Osteoblast (primary cell): ENCODE results near the gene ADAM19. TPM values are rescaled to one million over a fixed set of nuclear protein-coding genes. Genes with fewer than 3 reads are reported as not detected.

ENCODE experiments used
- DNase-seq: peaks from one replicate; pipeline ENCODE4 v3.0.0; 2011; ENCODE audit warnings: low spot score, mixed read lengths; ENCODE audit not compliant: insufficient read length; ENCODE audit errors: missing footprints
- H2AFZ ChIP-seq: 2 replicates; pipeline ENCODE4 v1.6.0; 2011; ENCODE audit warnings: mild to moderate bottlenecking, low read length
- H3K27ac ChIP-seq: 2 replicates; pipeline ENCODE4 v1.5.1; 2011; ENCODE audit warnings: mild to moderate bottlenecking, low read depth, low read length, moderate library complexity
- H3K27me3 ChIP-seq: 2 replicates; pipeline ENCODE4 v1.6.0; 2012; ENCODE audit warnings: mild to moderate bottlenecking, control low read depth, inconsistent platforms, low read length, moderate library complexity; ENCODE audit not compliant: insufficient read depth
- H3K36me3 ChIP-seq: 2 replicates; pipeline ENCODE4 v1.5.1; 2011; ENCODE audit warnings: mild to moderate bottlenecking, low read length, control low read depth, moderate library complexity; ENCODE audit not compliant: insufficient read depth
- H3K4me1 ChIP-seq: 2 replicates; pipeline ENCODE4 v1.5.1; 2011; ENCODE audit warnings: mild to moderate bottlenecking, low read length, control low read depth, moderate library complexity; ENCODE audit not compliant: insufficient read depth
- H3K4me2 ChIP-seq: 2 replicates; pipeline ENCODE4 v1.6.0; 2011; ENCODE audit warnings: mild to moderate bottlenecking, low read length; ENCODE audit not compliant: insufficient read depth
- H3K4me3 ChIP-seq: fragments of 200-600 bp; sonication (generic); 3 replicates; pipeline ENCODE4 v1.5.1; 2012; ENCODE audit warnings: mild to moderate bottlenecking, low read length, inconsistent platforms; ENCODE audit not compliant: insufficient read depth
- H3K79me2 ChIP-seq: 2 replicates; pipeline ENCODE4 v1.6.0; 2012; ENCODE audit warnings: mild to moderate bottlenecking, low read length, control low read depth, inconsistent platforms; ENCODE audit not compliant: insufficient read depth
- H3K9me3 ChIP-seq: 2 replicates; pipeline ENCODE4 v1.5.1; 2011; ENCODE audit warnings: low read depth, low read length, control low read depth
- H4K20me1 ChIP-seq: 2 replicates; pipeline ENCODE4 v1.6.0; 2012; ENCODE audit warnings: mild to moderate bottlenecking, low read length, control low read depth; ENCODE audit not compliant: insufficient read depth
- CTCF ChIP-seq: IDR thresholded peaks from 2 replicates; pipeline ENCODE4 v1.5.1; 2011; ENCODE audit warnings: mild to moderate bottlenecking, low read depth, low read length, moderate library complexity; ENCODE audit errors: extremely low read depth
- total RNA-seq: library from RNA; depleted of rRNA; stranded (reverse); fragments of >200 nt; gene quantifications from 2 replicates; pipeline ENCODE4 v1.2.3, GENCODE V29; 2012

ADAM19 gene
- total RNA-seq, 1 donor, result 14.5 TPM

DNA sequence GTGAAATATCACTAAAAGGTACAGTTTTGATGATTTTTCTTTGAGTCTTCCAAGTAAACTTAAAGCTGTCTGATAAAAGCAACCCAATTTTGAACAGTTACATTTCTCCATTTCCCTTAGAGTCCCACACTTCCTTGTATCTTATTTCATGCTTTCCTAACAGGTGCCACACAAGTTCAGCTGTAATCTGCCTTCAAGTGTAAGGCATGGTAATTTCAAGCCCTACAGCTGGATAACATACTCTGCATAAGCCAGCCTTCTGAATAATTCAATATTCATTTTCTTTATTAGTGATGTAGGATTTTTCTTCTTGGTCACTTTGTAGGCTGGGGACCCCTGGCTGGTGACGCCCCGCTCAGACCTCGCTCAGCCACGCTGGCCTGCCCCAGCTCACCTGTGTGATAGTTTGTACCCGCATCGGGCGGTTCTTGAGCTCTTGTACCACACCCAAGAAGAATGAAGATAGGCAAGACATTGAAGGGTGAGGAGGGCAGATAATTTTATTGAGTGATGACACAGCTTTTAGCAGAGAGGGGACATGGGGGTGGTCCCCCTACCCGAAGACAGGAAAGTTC lies 42.7 kb upstream of the ADAM19 start:
- no peaks in the 10 kb centered on the region for H3K27me3 ChIP-seq
- no peaks in the 10 kb centered on the region for H3K79me2 ChIP-seq
- H4K20me1 ChIP-seq, result no peaks in the 10 kb centered on the region

GRCh38 chr5:157616785-157617184 lies 41.2 kb upstream of the ADAM19 start:
- H3K4me1 ChIP-seq, result no peaks in the 10 kb centered on the region
- no peaks in the 10 kb centered on the region for H3K27me3 ChIP-seq
- H3K9me3 ChIP-seq, result no peaks in the 10 kb centered on the region
- no peak overlapping the region for H3K4me3 ChIP-seq
- H2AFZ ChIP-seq, result no peak overlapping the region
- H3K4me2 ChIP-seq, result no peak overlapping the region
- TF ChIP-seq CTCF, result no peak
- no peaks in the 10 kb centered on the region for H3K36me3 ChIP-seq
- no peaks in the 10 kb centered on the region for H3K79me2 ChIP-seq
- H3K27ac ChIP-seq, result no peak overlapping the region
- DNase-seq, result no peak
- no peaks in the 10 kb centered on the region for H4K20me1 ChIP-seq

More for the DNA sequence above, 42.7 kb upstream of the ADAM19 start:
- Histone ChIP-seq H3K4me3 (no peak overlapping the region), H3K4me2 (no peak overlapping the region), H3K36me3 (no peaks in the 10 kb centered on the region), H2AFZ (no peak overlapping the region), H3K4me1 (no peaks in the 10 kb centered on the region), H3K9me3 (no peaks in the 10 kb centered on the region), H3K27ac (no peak overlapping the region)
- DNase-seq, result no peak
- no peak for TF ChIP-seq CTCF

DNA sequence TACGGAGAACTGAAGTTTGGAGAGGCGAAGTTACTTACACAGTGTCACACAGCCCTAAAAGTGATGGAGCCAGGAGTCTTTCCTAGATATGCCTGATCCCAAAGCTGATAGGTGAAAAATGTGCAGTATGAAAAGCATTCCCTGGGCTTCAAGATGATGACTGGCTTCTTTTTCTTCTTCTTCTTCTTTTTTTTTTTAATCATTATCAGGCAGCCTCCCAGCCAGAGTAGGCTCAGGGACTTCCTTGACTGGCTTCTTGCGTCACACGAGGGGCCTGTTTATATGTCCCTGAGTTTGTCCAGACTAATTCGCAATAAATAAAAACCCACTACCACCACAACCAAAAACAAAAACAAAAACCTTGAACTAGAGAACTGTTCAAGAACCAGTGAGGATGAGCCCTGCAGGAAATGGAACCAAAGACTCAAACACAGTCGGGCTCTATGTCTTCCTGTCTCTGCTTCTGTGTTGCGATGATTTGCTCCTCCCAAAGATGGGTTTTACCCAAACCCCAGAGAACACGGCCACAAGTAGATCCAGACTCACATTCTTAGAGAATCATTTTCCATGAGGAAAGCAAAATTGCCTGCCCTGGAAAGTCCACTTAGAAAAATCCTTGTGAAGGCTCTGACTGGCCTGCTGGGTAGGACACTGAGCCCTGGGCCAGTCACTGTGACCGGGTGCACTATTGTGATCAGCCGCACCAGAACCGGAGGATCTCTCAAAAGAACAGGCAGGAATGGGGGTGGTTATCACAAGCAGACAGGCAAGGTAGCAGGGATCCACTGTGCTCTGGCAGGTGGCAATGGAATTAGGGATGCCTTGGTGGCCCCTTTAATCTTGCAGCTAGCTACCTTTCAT lies 38.0 kb upstream of the ADAM19 start:
- Histone ChIP-seq H3K4me1 (peaks cover 2% of the 10 kb centered on the region), H4K20me1 (no peaks in the 10 kb centered on the region), H2AFZ (peak overlapping the region; percentile 48), H3K4me3 (no peak overlapping the region), H3K9me3 (no peaks in the 10 kb centered on the region), H3K27me3 (no peaks in the 10 kb centered on the region), H3K79me2 (no peaks in the 10 kb centered on the region), H3K36me3 (no peaks in the 10 kb centered on the region), H3K27ac (no peak overlapping the region), H3K4me2 (no peak overlapping the region)
- TF ChIP-seq CTCF, result no peak
- DNase-seq, result no peak

DNA sequence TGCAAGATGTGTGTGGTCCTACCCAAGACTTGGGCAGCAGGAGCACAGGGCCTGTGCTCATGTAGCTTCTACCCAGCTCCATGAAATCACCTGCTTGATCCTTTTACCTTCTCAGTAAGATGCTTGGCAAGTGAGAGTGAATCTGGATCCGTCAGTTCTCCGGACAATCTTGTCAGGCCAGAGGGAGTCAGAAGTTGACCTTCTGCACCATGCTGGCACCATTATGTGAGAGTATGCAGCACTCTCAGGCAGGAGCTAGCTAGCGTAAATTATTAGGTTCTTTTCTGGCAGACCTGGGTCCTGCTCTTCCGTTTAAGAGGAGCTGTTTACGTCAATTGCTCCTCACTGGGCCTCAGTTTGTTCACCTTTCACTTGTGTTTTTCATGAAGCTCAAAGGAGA lies 37.0 kb upstream of the ADAM19 start:
- Histone ChIP-seq H3K36me3 (no peaks in the 10 kb centered on the region), H3K79me2 (no peaks in the 10 kb centered on the region), H2AFZ (no peak overlapping the region), H4K20me1 (no peaks in the 10 kb centered on the region), H3K27me3 (no peaks in the 10 kb centered on the region), H3K27ac (no peak overlapping the region), H3K4me2 (no peak overlapping the region), H3K4me3 (no peak overlapping the region), H3K4me1 (peaks cover 7% of the 10 kb centered on the region), H3K9me3 (no peaks in the 10 kb centered on the region)
- no peak for TF ChIP-seq CTCF
- no peak for DNase-seq
